Stomach smooth muscle (tissue), 2 donors: ENCODE data around the gene DOCK4.

Experiments
- H3K27ac ChIP-seq: one replicate; pipeline ENCODE4 v1.7.0; 2013; ENCODE audit warnings: mild to moderate bottlenecking, low read length, inconsistent platforms
- H3K27me3 ChIP-seq, 2 donors: one replicate each; pipeline ENCODE4 v1.7.0; 2013; ENCODE audit warnings: low read length in 2 of 2; ENCODE audit not compliant: insufficient read depth in 2 of 2, control insufficient read depth in 1 of 2
- H3K36me3 ChIP-seq, 2 donors: one replicate each; pipeline ENCODE4 v1.7.0; 2013; ENCODE audit warnings: low read length in 2 of 2; ENCODE audit not compliant: control insufficient read depth in 2 of 2, insufficient read depth in 2 of 2
- H3K4me1 ChIP-seq: one replicate; pipeline ENCODE4 v1.7.0; 2013; ENCODE audit warnings: low read length; ENCODE audit not compliant: control insufficient read depth, insufficient read depth
- H3K4me3 ChIP-seq, 2 donors: one replicate each; pipeline ENCODE4 v1.7.0; 2013; ENCODE audit warnings: low read length in 2 of 2
- H3K9ac ChIP-seq, 2 donors: one replicate each; pipeline ENCODE4 v1.7.0; 2013; ENCODE audit warnings: low read length in 2 of 2, mild to moderate bottlenecking in 1 of 2
- H3K9me3 ChIP-seq, 2 donors: one replicate each; pipeline ENCODE4 v1.7.0; 2013; ENCODE audit warnings: low read length in 2 of 2; ENCODE audit not compliant: control insufficient read depth in 2 of 2
- donor health status: healthy.
- donor health status: Pancreatic carcinoma.

DOCK4 gene

GRCh38 chr7:111710839-111711380, 495.3 kb downstream of the DOCK4 start:
- no peak overlapping the region for H3K4me3 ChIP-seq
- H3K9ac ChIP-seq, result no peak overlapping the region
- H3K27me3 ChIP-seq, result no peaks in the 10 kb centered on the region
- H3K9me3 ChIP-seq, result peaks cover 0 to 3% of the 10 kb centered on the region in 2 donors
- no peak overlapping the region for H3K27ac ChIP-seq
- H3K4me1 ChIP-seq, result no peaks in the 10 kb centered on the region
- H3K36me3 ChIP-seq, result no peaks in the 10 kb centered on the region

DNA sequence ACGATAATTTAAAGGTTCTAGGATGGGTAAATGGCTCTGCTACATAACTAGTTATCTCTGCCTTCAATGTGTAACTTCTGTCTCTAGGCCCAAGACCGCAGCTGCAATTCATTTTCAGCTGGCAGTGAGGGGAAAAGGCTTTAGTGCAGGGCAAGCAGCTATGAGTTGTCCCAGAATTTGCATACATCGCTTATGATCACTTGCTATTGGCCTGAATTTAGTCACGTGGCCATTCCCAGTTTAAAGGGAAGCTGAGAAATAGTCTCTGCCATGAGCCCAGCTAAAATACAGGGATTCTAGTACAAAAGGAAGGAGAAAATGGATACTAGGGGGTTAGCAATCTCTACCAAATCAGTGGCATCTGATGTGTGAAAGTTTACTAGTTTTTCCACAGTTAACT, 498.1 kb downstream of the DOCK4 start:
- no peak overlapping the region for H3K9ac ChIP-seq

GRCh38 chr7:111705807-111706206, 500.4 kb downstream of the DOCK4 start:
- Histone ChIP-seq H3K4me3 (no peak overlapping the region), H3K36me3 (no peaks in the 10 kb centered on the region), H3K27me3 (no peaks in the 10 kb centered on the region), H3K9me3 (peaks cover 0 to 6% of the 10 kb centered on the region in 2 donors), H3K27ac (no peak overlapping the region), H3K9ac (no peak overlapping the region), H3K4me1 (no peaks in the 10 kb centered on the region)

More for the DNA sequence above, 498.1 kb downstream of the DOCK4 start:
- Histone ChIP-seq H3K4me3 (no peak overlapping the region), H3K36me3 (no peaks in the 10 kb centered on the region), H3K9me3 (peaks cover 0 to 6% of the 10 kb centered on the region in 2 donors), H3K27ac (no peak overlapping the region), H3K27me3 (no peaks in the 10 kb centered on the region), H3K4me1 (no peaks in the 10 kb centered on the region)

- Histone ChIP-seq H3K27me3 (no peaks in the 10 kb centered on the region), H3K36me3 (no peaks in the 10 kb centered on the region), H3K9me3 (no peaks in the 10 kb centered on the region), H3K9ac (no peak overlapping the region), H3K4me3 (no peak overlapping the region), H3K27ac (no peak overlapping the region), H3K4me1 (no peaks in the 10 kb centered on the region)
Measured at GRCh38 chr7:111697771-111698170, 508.4 kb downstream of the DOCK4 start.

GRCh38 chr7:111694376-111694775, 511.8 kb downstream of the DOCK4 start:
- Histone ChIP-seq H3K4me1 (no peaks in the 10 kb centered on the region), H3K9me3 (no peaks in the 10 kb centered on the region), H3K4me3 (no peak overlapping the region), H3K27ac (no peak overlapping the region), H3K36me3 (no peaks in the 10 kb centered on the region), H3K9ac (no peak overlapping the region), H3K27me3 (no peaks in the 10 kb centered on the region)

DNA sequence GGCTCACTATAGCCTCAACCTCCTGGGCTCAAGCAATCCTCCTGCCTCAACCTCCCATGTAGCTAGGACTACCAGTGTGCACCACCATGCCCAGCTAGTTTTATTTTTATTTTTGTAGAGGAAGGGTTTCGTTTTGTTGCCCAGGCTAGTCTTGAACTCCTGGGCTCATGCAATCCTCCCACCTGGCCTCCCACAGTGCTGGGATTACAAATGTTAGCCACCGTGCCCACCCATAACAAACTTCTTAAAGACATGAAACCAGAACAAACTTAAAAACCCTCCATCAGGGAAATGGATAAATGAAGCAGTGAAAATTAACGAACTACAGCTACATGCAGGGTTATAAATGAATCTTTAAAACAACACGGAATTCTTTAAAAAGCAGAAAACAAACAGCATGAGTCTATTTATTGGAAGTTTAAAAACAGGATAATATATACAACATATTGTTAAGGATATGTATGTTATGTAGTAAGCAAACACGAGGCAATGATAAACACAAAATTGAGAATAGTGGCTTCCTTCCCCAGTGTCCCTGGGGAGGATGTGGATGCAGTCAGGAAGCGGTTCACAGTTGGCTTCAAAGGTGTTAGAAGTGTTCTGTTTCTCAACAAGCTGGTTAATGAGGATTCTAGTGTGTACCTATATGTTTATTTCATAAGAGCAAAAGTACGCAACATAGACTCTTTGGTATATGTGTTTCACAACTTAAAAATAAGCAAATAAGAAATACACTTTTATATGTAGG, 515.7 kb downstream of the DOCK4 start:
- H3K9ac ChIP-seq, result no peak overlapping the region
- no peaks in the 10 kb centered on the region for H3K36me3 ChIP-seq
- H3K4me1 ChIP-seq, result no peaks in the 10 kb centered on the region
- H3K27ac ChIP-seq, result no peak overlapping the region
- no peaks in the 10 kb centered on the region for H3K9me3 ChIP-seq
- no peak overlapping the region for H3K4me3 ChIP-seq
- H3K27me3 ChIP-seq, result no peaks in the 10 kb centered on the region

DNA sequence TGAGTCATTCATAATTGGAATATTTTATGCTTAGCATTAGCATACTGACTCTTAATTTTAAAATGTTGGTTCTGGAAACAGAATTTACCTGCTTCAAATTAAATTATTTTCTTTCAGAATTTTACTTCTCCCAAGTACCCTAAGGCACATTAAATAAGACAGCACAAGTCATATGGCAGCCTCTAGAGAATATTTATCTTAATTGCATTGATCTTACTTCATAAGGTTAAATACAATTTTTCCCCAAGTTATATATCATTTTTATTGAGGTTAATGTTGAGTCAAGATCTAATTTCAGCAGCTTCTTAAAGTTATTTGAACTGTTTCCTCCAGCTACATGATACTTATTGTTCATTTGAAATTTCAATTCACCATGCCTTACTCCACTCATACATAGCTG, 520.9 kb downstream of the DOCK4 start:
- Histone ChIP-seq H3K9me3 (no peaks in the 10 kb centered on the region), H3K27me3 (peaks cover 0 to 4% of the 10 kb centered on the region in 2 donors)

GRCh38 chr7:111682588-111683340, 523.4 kb downstream of the DOCK4 start:
- Histone ChIP-seq H3K27ac (no peak overlapping the region), H3K9ac (no peak overlapping the region), H3K4me3 (no peak overlapping the region), H3K9me3 (no peaks in the 10 kb centered on the region), H3K36me3 (no peaks in the 10 kb centered on the region), H3K4me1 (no peaks in the 10 kb centered on the region), H3K27me3 (peaks cover 0 to 4% of the 10 kb centered on the region in 2 donors)

More for the DNA sequence above, 520.9 kb downstream of the DOCK4 start:
- Histone ChIP-seq H3K4me3 (no peak overlapping the region), H3K4me1 (no peaks in the 10 kb centered on the region), H3K36me3 (no peaks in the 10 kb centered on the region), H3K27ac (no peak overlapping the region), H3K9ac (no peak overlapping the region)

DNA sequence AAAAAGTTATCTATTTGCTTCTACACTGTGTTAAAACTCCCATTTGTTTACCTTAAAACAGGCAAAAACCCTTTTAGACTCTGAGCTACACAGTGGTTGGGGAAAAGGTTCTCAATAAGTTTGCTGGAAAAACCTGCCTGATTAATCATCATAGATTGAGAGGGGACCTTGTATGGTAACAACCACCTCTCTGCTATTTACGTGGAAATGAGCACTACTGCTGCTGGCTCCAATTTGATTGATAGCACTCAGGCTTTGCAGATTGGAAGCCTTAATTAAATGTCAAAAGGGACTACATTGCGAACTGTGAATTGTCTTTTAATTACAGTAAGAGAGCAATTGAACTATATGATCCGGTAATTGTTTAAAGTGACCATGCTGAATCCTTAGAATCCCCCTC, 525.0 kb downstream of the DOCK4 start:
- Histone ChIP-seq H3K27me3 (peaks cover 0 to 4% of the 10 kb centered on the region in 2 donors), H3K9ac (no peak overlapping the region), H3K4me1 (no peaks in the 10 kb centered on the region), H3K36me3 (no peaks in the 10 kb centered on the region), H3K27ac (no peak overlapping the region), H3K4me3 (no peak overlapping the region), H3K9me3 (no peaks in the 10 kb centered on the region)

DNA sequence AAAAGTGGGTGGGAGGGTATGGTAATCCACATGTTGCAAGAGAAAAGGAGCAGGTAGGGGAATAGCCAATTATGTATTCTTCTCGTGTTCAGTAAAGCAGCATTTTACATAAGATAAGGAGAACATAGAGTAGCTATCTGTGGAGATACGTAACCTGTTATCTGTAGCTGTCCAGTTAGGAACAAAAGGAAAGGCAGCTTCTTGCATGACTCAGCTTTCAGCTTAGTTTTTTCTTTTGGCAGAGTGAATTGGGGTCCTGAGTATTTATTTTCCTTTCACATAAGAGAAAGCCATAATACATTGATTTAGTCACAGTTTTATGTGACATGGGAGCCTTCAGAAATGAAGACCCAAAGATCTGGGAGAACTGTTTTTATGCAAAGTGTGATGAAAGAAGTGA, 527.2 kb downstream of the DOCK4 start:
- Histone ChIP-seq H3K9ac (no peak overlapping the region), H3K36me3 (no peaks in the 10 kb centered on the region), H3K27me3 (peaks cover 0 to 4% of the 10 kb centered on the region in 2 donors), H3K9me3 (no peaks in the 10 kb centered on the region), H3K4me1 (no peaks in the 10 kb centered on the region), H3K4me3 (no peak overlapping the region), H3K27ac (no peak overlapping the region)
